A549 (cell line): ENCODE results near the gene ERI2. TPM values are rescaled to one million over a fixed set of nuclear protein-coding genes. Genes with fewer than 3 reads are reported as not detected.

Experiments used
- ATAC-seq, 2 experiments: fragments of 200-7000 bp in 1 of 2; fragments of >200 bp in 1 of 2; cut with Nextera tagmentation in 1 of 2; cut with Tn5 transposase in 1 of 2; 3 replicates each; pipeline versions ENCODE4 v1.8.0 to v1.9.1; 2018 to 2020; ENCODE audit warnings: mild to moderate bottlenecking in 1 of 2, moderate library complexity in 1 of 2
- CTCF ChIA-PET: fragments of 300-600 bp; sonication (Branson Sonifier 250); formaldehyde crosslinking; extraction: SDS; loops from one replicate; lab custom pipeline; 2021; ENCODE audit warnings: antibody characterized with exemption, inconsistent platforms; lab: Yijun Ruan, JAX
- POLR2A ChIA-PET: fragments of 350-600 bp; formaldehyde crosslinking; extraction: SDS; loops from one replicate; lab custom pipeline; 2021; ENCODE audit warnings: antibody characterized with exemption, inconsistent platforms; lab: Yijun Ruan, JAX
- DNase-seq, 2 experiments: peaks; one replicate each; pipeline versions ENCODE4 v3.0.0 to v3.0.0-alpha.2; 2011 to 2016; ENCODE audit warnings: low read depth in 1 of 2, low spot score in 1 of 2
- FAIRE-seq: peaks from 2 replicates; lab custom pipeline; 2011; peaks lifted over from hg19 to GRCh38; lab: Jason Lieb, UNC
- H3K27ac ChIP-seq, 2 experiments: fragments of >200 bp; sonication (Bioruptor Twin); formaldehyde crosslinking; 3 replicates each; pipeline ENCODE4 v1.5.1; 2016 to 2017
- H3K4me1 ChIP-seq: fragments of >200 bp; sonication (Bioruptor Twin); formaldehyde crosslinking; 3 replicates; pipeline ENCODE4 v1.6.1; 2016
- H3K4me2 ChIP-seq: fragments of >200 bp; sonication (Bioruptor Twin); formaldehyde crosslinking; 3 replicates; pipeline ENCODE4 v1.6.1; 2016
- H3K4me3 ChIP-seq: fragments of >200 bp; sonication (Bioruptor Twin); formaldehyde crosslinking; 3 replicates; pipeline ENCODE4 v1.5.1; 2016
- H3K9me3 ChIP-seq: fragments of >200 bp; sonication (Bioruptor Twin); formaldehyde crosslinking; 3 replicates; pipeline ENCODE4 v1.6.1; 2016
- CBX2 ChIP-seq: fragments of 200-600 bp; sonication (generic); IDR thresholded peaks from 2 replicates; pipeline ENCODE4 v1.6.1; 2016; ENCODE audit warnings: low read depth, mild to moderate bottlenecking, borderline replicate concordance
- CTCF ChIP-seq: fragments of >200 bp; sonication (Bioruptor Twin); formaldehyde crosslinking; IDR thresholded peaks from 3 replicates; pipeline ENCODE4 v1.5.1; 2016
- EHF ChIP-seq: fragments of 250-450 bp; sonication (Bioruptor Pico); IDR thresholded peaks from 2 replicates; pipeline ENCODE4 v1.5.0; 2020; ENCODE audit warnings: mild to moderate bottlenecking
- ELK1 ChIP-seq: fragments of 150-350 bp; IDR thresholded peaks from 2 replicates; pipeline ENCODE4 v1.6.1; 2014; ENCODE audit warnings: low read depth, mild to moderate bottlenecking, low read length
- FOXS1 ChIP-seq: fragments of 250-450 bp; sonication (Bioruptor Pico); IDR thresholded peaks from 2 replicates; pipeline ENCODE4 v1.5.0; 2020; ENCODE audit warnings: mild to moderate bottlenecking, moderate library complexity
- GATA3 ChIP-seq: IDR thresholded peaks from 2 replicates; pipeline ENCODE4 v1.6.1; 2012; ENCODE audit warnings: borderline replicate concordance
- HES2 ChIP-seq: fragments of >200 bp; sonication (Bioruptor Twin); formaldehyde crosslinking; IDR thresholded peaks from 2 replicates; pipeline ENCODE4 v1.6.1; 2016
- HEYL ChIP-seq: fragments of 250-450 bp; sonication (Bioruptor Pico); IDR thresholded peaks from 2 replicates; pipeline ENCODE4 v1.8.0; 2021; ENCODE audit warnings: mild to moderate bottlenecking, moderate library complexity
- HMGXB4 ChIP-seq: fragments of 250-450 bp; sonication (Bioruptor Pico); IDR thresholded peaks from 2 replicates; pipeline ENCODE4 v1.5.0; 2021; ENCODE audit warnings: mild to moderate bottlenecking, moderate library complexity, borderline replicate concordance
- HOXA7 ChIP-seq: fragments of 250-450 bp; sonication (Bioruptor Pico); IDR thresholded peaks from 2 replicates; pipeline ENCODE4 v1.5.0; 2020; ENCODE audit warnings: mild to moderate bottlenecking, moderate library complexity
- JUNB ChIP-seq: fragments of >200 bp; sonication (Bioruptor Twin); formaldehyde crosslinking; IDR thresholded peaks from 2 replicates; pipeline ENCODE4 v1.6.1; 2016
- MAFK ChIP-seq: fragments of 450-650 bp; IDR thresholded peaks from 2 replicates; pipeline ENCODE4 v1.6.1; 2014; ENCODE audit not compliant: partially characterized antibody
- MAX ChIP-seq: IDR thresholded peaks from 2 replicates; pipeline ENCODE4 v1.6.1; 2012
- NPAS2 ChIP-seq: fragments of 250-450 bp; sonication (Bioruptor Pico); IDR thresholded peaks from 2 replicates; pipeline ENCODE4 v1.8.0; 2022; ENCODE audit warnings: mild to moderate bottlenecking, moderate library complexity, borderline replicate concordance
- PBX3 ChIP-seq: IDR thresholded peaks from 2 replicates; pipeline ENCODE4 v1.6.1; 2012
- POLR2A ChIP-seq: IDR thresholded peaks from 2 replicates; pipeline ENCODE4 v1.6.1; 2012; ENCODE audit warnings: mild to moderate bottlenecking, low read length
- RAD21 ChIP-seq, 2 experiments: fragments of >200 bp in 1 of 2; sonication (Bioruptor Twin) in 1 of 2; formaldehyde crosslinking in 1 of 2; IDR thresholded peaks in 1 of 2; conservative IDR thresholded peaks in 1 of 2; 2 replicates in 1 of 2; 3 replicates in 1 of 2; pipeline ENCODE4 v1.6.1; 2012 to 2018; ENCODE audit warnings: inconsistent platforms in 1 of 2
- RARB ChIP-seq: fragments of 250-450 bp; sonication (Bioruptor Pico); IDR thresholded peaks from 2 replicates; pipeline ENCODE4 v1.8.0; 2021; ENCODE audit warnings: mild to moderate bottlenecking, moderate library complexity
- SMC3 ChIP-seq: fragments of >200 bp; sonication (Bioruptor Twin); formaldehyde crosslinking; IDR thresholded peaks from 3 replicates; pipeline ENCODE4 v1.6.1; 2018; ENCODE audit warnings: inconsistent platforms
- USF2 ChIP-seq: fragments of 450-650 bp; IDR thresholded peaks from 2 replicates; pipeline ENCODE4 v1.6.1; 2014; ENCODE audit warnings: antibody characterized with exemption
- polyA plus RNA-seq, 4 experiments: library from polyadenylated mRNA; depleted of rRNA in 3 of 4; stranded (reverse); fragments of >200 nt; fragmentation: RNase III in 1 of 4; extraction: RNeasy Plus Mini Kit Qiagen cat#74134 plus additional on column Dnase treatment in 1 of 4; gene quantifications; 2 replicates in 3 of 4; 3 replicates in 1 of 4; pipeline ENCODE4 v1.2.3, GENCODE V29; 2011 to 2017

ERI2 gene
- polyA plus RNA-seq, 2 of the 4 experiments (the other 2 are of a cell fraction): 15.9 to 25.1 TPM

- TF ChIP-seq USF2 (no peak), RARB (no peak), FOXS1 (CRISPR knock-in tag) (no peak)
Measured at GRCh38 chr16:20791923-20792612, 14.2 kb downstream of the ERI2 start (continued).

- no peak for TF ChIP-seq MAX
- TF ChIP-seq RAD21 (conservative IDR thresholded peaks at IDR 0.05 in 1 of 2, IDR thresholded peaks at IDR 0.05 in 1 of 2): no peak
- TF ChIP-seq SMC3: no peak
- no peak for TF ChIP-seq GATA3
- TF ChIP-seq, all 56 proteins: peak for 0
- Histone ChIP-seq H3K4me3 (no peak overlapping the region), H3K4me2 (no peak overlapping the region), H3K27ac (no peak overlapping the region), H3K9me3 (no peaks in the 10 kb centered on the region), H3K4me1 (no peaks in the 10 kb centered on the region)
- CTCF ChIA-PET: interaction anchor here (0.7 to 3.3 kb wide), 4 partner anchors 10 to 384 kb away, joined by 3 to 12 read pairs (median 6); partner anchors contain the start of genes ERI2 and REXO5
- no peak for FAIRE-seq
- ATAC-seq: no peak
- POLR2A ChIA-PET: no interaction called here
- no peak for DNase-seq
Measured at GRCh38 chr16:20789130-20789529, 17.1 kb downstream of the ERI2 start.

GRCh38 chr16:20784204-20784603 is 22.1 kb downstream of the ERI2 start:
- ChIA-PET CTCF (interaction anchor here (1.3 kb wide), 1 partner anchor 22 kb away, joined by 3 read pairs; the partner anchor contains the start of genes ERI2 and REXO5), POLR2A (no interaction called here)
- no peak overlapping the region for H3K27ac ChIP-seq
- FAIRE-seq (no peak), ATAC-seq (no peak), DNase-seq (no peak)
- no peak overlapping the region for H3K4me3 ChIP-seq
- no peak overlapping the region for H3K4me2 ChIP-seq
- no peaks in the 10 kb centered on the region for H3K4me1 ChIP-seq
- TF ChIP-seq HOXA7 (CRISPR knock-in tag): no peak
- no peak for TF ChIP-seq CTCF
- TF ChIP-seq POLR2A: no peak
- no peak for TF ChIP-seq RARB
- no peak for TF ChIP-seq HMGXB4
- no peak for TF ChIP-seq HES2
- TF ChIP-seq ELK1: no peak
- no peak for TF ChIP-seq FOXS1 (CRISPR knock-in tag)
- TF ChIP-seq HEYL (CRISPR knock-in tag): no peak
- no peak for TF ChIP-seq EHF (CRISPR knock-in tag)
- TF ChIP-seq PBX3: no peak
- no peak for TF ChIP-seq JUNB
- TF ChIP-seq CBX2: no peak
- TF ChIP-seq NPAS2 (CRISPR knock-in tag): no peak
- no peak for TF ChIP-seq MAFK
- no peaks in the 10 kb centered on the region for H3K9me3 ChIP-seq
